HepG2 (cell line): ENCODE data around the gene EXOSC9. TPM values are rescaled to one million over a fixed set of nuclear protein-coding genes. Genes with fewer than 3 reads are reported as not detected.

Experiments used
- ARID5B ChIP-seq: IDR thresholded peaks from 2 replicates; pipeline ENCODE4 v1.4.0; 2020; ENCODE audit warnings: mild to moderate bottlenecking, missing genetic modification reagents
- CEBPB ChIP-seq: IDR thresholded peaks from 2 replicates; pipeline ENCODE4 v1.6.1; 2011; ENCODE audit warnings: low read depth, low read length, improper control_type of control experiment, borderline replicate concordance
- EED ChIP-seq: sonication (generic); formaldehyde crosslinking; IDR thresholded peaks from 2 replicates; pipeline ENCODE4 v1.5.0; 2020; ENCODE audit warnings: mild to moderate bottlenecking, missing genetic modification reagents
- FIP1L1 ChIP-seq: fragments of 200-400 bp; formaldehyde crosslinking; IDR thresholded peaks from 2 replicates; pipeline ENCODE4 v1.6.1; 2018; ENCODE audit warnings: low read depth, mild to moderate bottlenecking, low read length, moderate library complexity, borderline replicate concordance; ENCODE audit not compliant: insufficient read depth
- FOSL1 ChIP-seq: sonication (generic); formaldehyde crosslinking; IDR thresholded peaks from 2 replicates; pipeline ENCODE4 v1.9.0; 2021; ENCODE audit warnings: missing genetic modification reagents, borderline replicate concordance
- HDAC6 ChIP-seq: fragments of 200-600 bp; sonication (generic); IDR thresholded peaks from 2 replicates; pipeline ENCODE4 v1.7.0; 2017; ENCODE audit warnings: mild to moderate bottlenecking, antibody characterized with exemption, low read length, low read depth
- KMT2A ChIP-seq: sonication (generic); formaldehyde crosslinking; IDR thresholded peaks from 2 replicates; pipeline ENCODE4 v1.4.0; 2020; ENCODE audit warnings: missing genetic modification reagents
- PAXIP1 ChIP-seq: sonication (generic); formaldehyde crosslinking; conservative IDR thresholded peaks from 2 replicates; pipeline ENCODE4 v1.4.0; 2020; ENCODE audit warnings: mild to moderate bottlenecking, missing genetic modification reagents, moderate library complexity
- PHF21A ChIP-seq: sonication (generic); formaldehyde crosslinking; IDR thresholded peaks from 2 replicates; pipeline ENCODE4 v1.5.0; 2020; ENCODE audit warnings: mild to moderate bottlenecking, missing genetic modification reagents
- RXRA ChIP-seq: sonication (generic); formaldehyde crosslinking; IDR thresholded peaks from 2 replicates; pipeline ENCODE4 v1.5.1; 2020; ENCODE audit warnings: missing genetic modification reagents
- TRAFD1 ChIP-seq: sonication (generic); formaldehyde crosslinking; IDR thresholded peaks from 2 replicates; pipeline ENCODE4 v1.5.1; 2020; ENCODE audit warnings: missing genetic modification reagents, mild to moderate bottlenecking, borderline replicate concordance
- YY1 ChIP-seq: IDR thresholded peaks from 2 replicates; pipeline ENCODE4 v1.6.1; 2011; ENCODE audit warnings: low read length, low read depth, moderate library complexity, mild to moderate bottlenecking; ENCODE audit not compliant: insufficient read depth, insufficient replicate concordance
- ZBTB2 ChIP-seq: sonication (generic); formaldehyde crosslinking; IDR thresholded peaks from 2 replicates; pipeline ENCODE4 v1.8.0; 2022; ENCODE audit warnings: low read depth, missing genetic modification reagents
- ZNF326 ChIP-seq: sonication (generic); formaldehyde crosslinking; IDR thresholded peaks from 2 replicates; pipeline ENCODE4 v1.4.0; 2020; ENCODE audit warnings: missing genetic modification reagents, borderline replicate concordance
- ZNF337 ChIP-seq: sonication (generic); formaldehyde crosslinking; IDR thresholded peaks from 2 replicates; pipeline ENCODE4 v1.5.1; 2020; ENCODE audit warnings: missing genetic modification reagents, low read depth, mild to moderate bottlenecking, borderline replicate concordance
- ZNF430 ChIP-seq: sonication (generic); formaldehyde crosslinking; IDR thresholded peaks from 2 replicates; pipeline ENCODE4 v1.9.0; 2021; ENCODE audit warnings: mild to moderate bottlenecking, missing genetic modification reagents
- ZNF839 ChIP-seq: sonication (generic); formaldehyde crosslinking; IDR thresholded peaks from 2 replicates; pipeline ENCODE4 v1.4.0; 2020; ENCODE audit warnings: missing genetic modification reagents, mild to moderate bottlenecking, borderline replicate concordance
- polyA plus RNA-seq, 8 experiments: library from polyadenylated mRNA; depleted of rRNA in 3 of 8; stranded (reverse) in 7 of 8; unstranded in 1 of 8; fragments of >200 nt; fragmentation: Illumina TruSeq in 4 of 8; extraction: Trizol in 4 of 8; gene quantifications; 2 replicates each; pipeline versions ENCODE4 v1.2.1 to v1.2.3, GENCODE V29; 2011 to 2016; ENCODE audit warnings: low read depth in 4 of 8, missing spikeins in 1 of 8, mixed read lengths in 1 of 8; ENCODE audit not compliant: insufficient read depth in 1 of 8
- total RNA-seq, 5 experiments: library from RNA; depleted of rRNA; stranded (reverse); fragments of >200 nt; fragmentation: Illumina TruSeq; extraction: Trizol; gene quantifications; 2 replicates each; pipeline ENCODE4 v1.2.3, GENCODE V29; 2016; ENCODE audit warnings: low read depth in 1 of 5

The EXOSC9 gene
- total and polyA plus RNA-seq, 2 of the 13 experiments (the other 11 are each of a cell fraction or from before 2014, with no cell fraction given), result 26.0 to 48.0 TPM

- TF ChIP-seq HDAC6 (no peak), ZNF839 (no peak), CEBPB (peak; percentile 47; the same call in 1 of the 2 replicates), ZNF337 (CRISPR knock-in tag) (no peak), EED (CRISPR knock-in tag) (no peak), KMT2A (no peak), FOSL1 (no peak), TRAFD1 (CRISPR knock-in tag) (no peak), ZNF326 (CRISPR knock-in tag) (no peak), ZBTB2 (no peak), ARID5B (CRISPR knock-in tag) (0 out of 2 replicates have a peak, but pooled peaks have one; percentile 22), PAXIP1 (CRISPR knock-in tag) (peak; percentile 32; the same call in 1 of the 2 replicates), YY1 (no peak), PHF21A (CRISPR knock-in tag) (peak; percentile 35; the same call in 1 of the 2 replicates), ZNF430 (CRISPR knock-in tag) (no peak), RXRA (CRISPR knock-in tag) (no peak), FIP1L1 (no peak)
Measured at GRCh38 chr4:121794505-121795188, 6.5 kb upstream of the EXOSC9 start (continued).
